IMR-90 (cell line): ENCODE data around the gene AHNAK. TPM values are rescaled to one million over a fixed set of nuclear protein-coding genes. Genes with fewer than 3 reads are reported as not detected.
A peak's percentile ranks its signal among the peaks of the same experiment; 100 is the strongest.

Source experiments
- ATAC-seq: fragments of 200-7000 bp; cut with Tn5 transposase; 2 replicates; pipeline ENCODE4 v1.9.1; 2020; ENCODE audit warnings: low read depth, mild to moderate bottlenecking, moderate library complexity
- BruUV-seq: library from RNA; stranded (reverse); fragments of 400-500 nt; replicated peaks from 2 replicates; lab custom pipeline; 2021; lab: Mats Ljungman, UMichigan
- CTCF ChIA-PET: fragments of 300-600 bp; formaldehyde crosslinking; extraction: SDS; loops from one replicate; lab custom pipeline; 2021; ENCODE audit warnings: antibody characterized with exemption; lab: Yijun Ruan, JAX
- POLR2A ChIA-PET: fragments of 300-600 bp; sonication (Branson Sonifier 250); formaldehyde crosslinking; loops from one replicate; lab custom pipeline; 2022; ENCODE audit warnings: antibody characterized with exemption; ENCODE audit not compliant: unreplicated experiment; lab: Charles Lee
- DNase-seq: peaks from one replicate; pipeline ENCODE4 v3.0.0; 2013
- H2AFZ ChIP-seq: replicated peaks from 2 replicates; pipeline ENCODE3; 2013; ENCODE audit warnings: low read length, mild to moderate bottlenecking; ENCODE audit not compliant: poor library complexity
- H2AK5ac ChIP-seq: 2 replicates; pipeline ENCODE4 v1.6.1; 2013; ENCODE audit warnings: low read depth, low read length, inconsistent platforms
- H2AK9ac ChIP-seq: replicated peaks from 2 replicates; pipeline ENCODE3; 2013; ENCODE audit warnings: mild to moderate bottlenecking, low read depth, low read length, moderate library complexity; ENCODE audit not compliant: poor library complexity
- H2BK120ac ChIP-seq: 2 replicates; pipeline ENCODE4 v1.6.1; 2013; ENCODE audit warnings: low read depth, low read length, inconsistent platforms
- H2BK15ac ChIP-seq: 3 replicates; pipeline ENCODE4 v1.6.1; 2013; ENCODE audit warnings: low read depth, low read length, inconsistent platforms
- H2BK20ac ChIP-seq: 2 replicates; pipeline ENCODE4 v1.6.1; 2013; ENCODE audit warnings: low read depth, mild to moderate bottlenecking, inconsistent platforms, low read length, moderate library complexity
- H2BK5ac ChIP-seq: 2 replicates; pipeline ENCODE4 v1.6.1; 2013; ENCODE audit warnings: mild to moderate bottlenecking, low read depth, low read length, inconsistent platforms; ENCODE audit not compliant: poor library complexity, severe bottlenecking
- H3K14ac ChIP-seq: replicated peaks from 2 replicates; pipeline ENCODE4 v1.6.1; 2013; ENCODE audit warnings: low read depth, low read length, inconsistent platforms
- H3K18ac ChIP-seq: 2 replicates; pipeline ENCODE4 v1.6.1; 2013; ENCODE audit warnings: low read depth, low read length, control low read depth
- H3K23ac ChIP-seq: 2 replicates; pipeline ENCODE4 v1.6.1; 2013; ENCODE audit warnings: low read depth, low read length, inconsistent platforms
- H3K27ac ChIP-seq: 2 replicates; pipeline ENCODE4 v1.5.1; 2013; ENCODE audit warnings: mild to moderate bottlenecking, control low read depth, low read length; ENCODE audit not compliant: insufficient read depth
- H3K27me3 ChIP-seq: 2 replicates; pipeline ENCODE4 v1.6.1; 2013; ENCODE audit warnings: low read length; ENCODE audit not compliant: control insufficient read depth, insufficient read depth
- H3K36me3 ChIP-seq: 2 replicates; pipeline ENCODE4 v1.6.1; 2013; ENCODE audit warnings: low read length, mixed read lengths; ENCODE audit not compliant: control insufficient read depth, insufficient read depth
- H3K4ac ChIP-seq: 2 replicates; pipeline ENCODE4 v1.6.1; 2013; ENCODE audit warnings: low read depth, low read length, inconsistent platforms
- H3K4me1 ChIP-seq: 2 replicates; pipeline ENCODE4 v1.6.1; 2013; ENCODE audit warnings: low read length, mixed read lengths; ENCODE audit not compliant: control insufficient read depth, insufficient read depth
- H3K4me2 ChIP-seq: 2 replicates; pipeline ENCODE4 v1.6.1; 2013; ENCODE audit warnings: low read depth, mild to moderate bottlenecking, control low read depth, low read length, moderate library complexity
- H3K4me3 ChIP-seq: 2 replicates; pipeline ENCODE4 v1.5.1; 2013; ENCODE audit warnings: low read depth, mild to moderate bottlenecking, control low read depth, low read length, moderate library complexity; ENCODE audit not compliant: insufficient read depth
- H3K56ac ChIP-seq: 2 replicates; pipeline ENCODE4 v1.6.1; 2013; ENCODE audit warnings: low read length, inconsistent platforms; ENCODE audit not compliant: insufficient read depth; ENCODE audit errors: extremely low read depth
- H3K79me1 ChIP-seq, 2 experiments: 2 replicates each; pipeline ENCODE4 v1.6.1; 2013; ENCODE audit warnings: low read length in 2 of 2, inconsistent platforms in 1 of 2, low read depth in 1 of 2
- H3K9ac ChIP-seq: 2 replicates; pipeline ENCODE4 v1.6.1; 2013; ENCODE audit warnings: low read depth, low read length, control low read depth
- H3K9me1 ChIP-seq: 2 replicates; pipeline ENCODE4 v1.6.1; 2013; ENCODE audit warnings: low read length, inconsistent platforms; ENCODE audit not compliant: insufficient read depth
- H3K9me3 ChIP-seq: 2 replicates; pipeline ENCODE4 v1.6.1; 2013; ENCODE audit warnings: low read length; ENCODE audit not compliant: control insufficient read depth, insufficient read depth
- H4K20me1 ChIP-seq: 2 replicates; pipeline ENCODE4 v1.6.1; 2013; ENCODE audit warnings: low read length, inconsistent platforms; ENCODE audit not compliant: insufficient read depth
- H4K5ac ChIP-seq: 2 replicates; pipeline ENCODE4 v1.6.1; 2013; ENCODE audit warnings: mild to moderate bottlenecking, low read depth, low read length, control low read depth
- H4K8ac ChIP-seq, 2 experiments: 2 replicates each; pipeline ENCODE4 v1.6.1; 2013; ENCODE audit warnings: low read depth in 2 of 2, low read length in 2 of 2, control low read depth in 1 of 2, inconsistent platforms in 1 of 2
- H4K91ac ChIP-seq: 2 replicates; pipeline ENCODE4 v1.6.1; 2013; ENCODE audit warnings: low read depth, low read length, inconsistent platforms; ENCODE audit not compliant: insufficient read depth
- CEBPB ChIP-seq: IDR thresholded peaks from 2 replicates; pipeline ENCODE4 v1.6.1; 2012; ENCODE audit warnings: low read depth, low read length, improper control_type of control experiment
- CHD1 ChIP-seq: IDR thresholded peaks from 2 replicates; pipeline ENCODE4 v1.6.1; 2012; ENCODE audit warnings: low read depth, low read length, improper control_type of control experiment
- MXI1 ChIP-seq: IDR thresholded peaks from 2 replicates; pipeline ENCODE4 v1.6.1; 2012; ENCODE audit warnings: low read depth, mild to moderate bottlenecking, low read length, moderate library complexity, borderline replicate concordance
- NFE2L2 ChIP-seq: fragments of 150-350 bp; IDR thresholded peaks from 2 replicates; pipeline ENCODE4 v1.6.1; 2016; ENCODE audit warnings: low read depth, mild to moderate bottlenecking, low read length
- POLR2A ChIP-seq: IDR thresholded peaks from 2 replicates; pipeline ENCODE4 v1.6.1; 2012; ENCODE audit warnings: mild to moderate bottlenecking, low read depth, low read length
- RAD21 ChIP-seq: IDR thresholded peaks from 2 replicates; pipeline ENCODE4 v1.6.1; 2012; ENCODE audit warnings: low read length, improper control_type of control experiment
- RFX5 ChIP-seq: IDR thresholded peaks from 2 replicates; pipeline ENCODE4 v1.8.0; 2012; ENCODE audit warnings: low read depth, mild to moderate bottlenecking, low read length, moderate library complexity
- USF2 ChIP-seq: fragments of 150-350 bp; IDR thresholded peaks from 2 replicates; pipeline ENCODE4 v1.6.1; 2017; ENCODE audit warnings: mild to moderate bottlenecking, antibody characterized with exemption, low read length, low read depth
- WGBS, 2 experiments: methylation state at CpG; one replicate each; pipeline versions ENCODE4 v1.1.5 to v1.1.7; 2013; ENCODE audit warnings: missing lambda C conversion rate in 2 of 2; ENCODE audit not compliant: insufficient read length in 1 of 2; ENCODE audit errors: extremely low coverage in 2 of 2; 5-methylcytosine and 5-hydroxymethylcytosine counted together
- dilution Hi-C: fragments of 300-500 bp; cut with HindIII; formaldehyde crosslinking; loops from one replicate; pipeline ENCODE4 v1.14.3; 2018; ENCODE audit warnings: low sequenced_read_pairs; ENCODE audit not compliant: unreplicated experiment
- in situ Hi-C: fragments of 300-500 bp; cut with MboI; formaldehyde crosslinking; loops from 3 replicates; pipeline ENCODE4 v1.14.3; 2019; ENCODE audit warnings: low sequenced_read_pairs, inconsistent platforms, mixed read lengths
- intact Hi-C: fragments of 100-400 bp; cut with micrococcal nuclease; formaldehyde crosslinking; loops from 2 replicates; pipeline ENCODE4 v1.10.0; 2022
- polyA plus RNA-seq, 3 experiments: library from polyadenylated mRNA; depleted of rRNA; stranded (reverse); fragments of >200 nt; gene quantifications; 2 replicates each; pipeline ENCODE4 v1.2.3, GENCODE V29; 2012; ENCODE audit warnings: low replicate concordance in 1 of 3
- total RNA-seq: library from RNA; depleted of rRNA; stranded (reverse); fragments of >200 nt; gene quantifications from 2 replicates; pipeline ENCODE4 v1.2.3, GENCODE V29; 2012
- TF ChIP-seq, protein P1 (sequence below): conservative IDR thresholded peaks from 2 replicates; pipeline ENCODE4 v1.5.1; 2012; ENCODE audit warnings: mild to moderate bottlenecking, low read depth, low read length, improper control_type of control experiment

AHNAK gene
- total and polyA plus RNA-seq, 2 of the 4 experiments (the other 2 are of a cell fraction): 95.1 to 695 TPM

DNA sequence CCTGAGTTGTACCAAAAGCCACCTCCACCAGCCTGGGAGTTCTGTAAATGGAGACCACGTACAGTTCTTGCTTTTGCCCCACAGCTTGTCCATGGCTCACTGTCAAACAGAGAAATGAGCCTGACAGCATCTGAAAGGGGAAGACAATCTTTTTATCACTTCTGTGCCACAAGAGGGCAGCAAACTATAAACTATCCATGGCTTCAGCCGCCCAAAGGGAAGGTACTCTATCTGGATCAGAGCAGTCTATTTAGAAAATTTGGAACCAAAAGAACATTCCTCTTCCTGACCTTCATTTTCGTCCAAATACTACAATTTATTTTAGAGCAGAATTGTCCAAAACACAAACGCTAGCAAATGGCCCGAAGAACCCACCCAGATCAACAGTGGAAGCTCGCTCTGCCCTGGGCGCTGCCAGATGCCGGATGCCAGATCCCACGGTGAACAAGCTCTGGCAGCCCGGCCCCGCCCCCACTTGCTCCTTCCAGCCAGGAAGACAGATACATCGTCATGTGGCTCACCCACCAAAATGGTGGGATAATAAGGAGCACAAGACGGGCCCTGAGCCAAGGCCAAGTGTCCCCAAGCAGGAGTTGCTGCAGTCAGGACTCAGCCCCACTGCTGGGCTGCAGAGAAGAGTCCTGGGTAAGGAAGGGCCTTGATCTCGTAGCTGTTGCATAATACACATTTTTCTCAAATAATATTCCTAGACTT lies 151.6 kb downstream of the AHNAK start (continued):
- TF ChIP-seq, protein P1, sequence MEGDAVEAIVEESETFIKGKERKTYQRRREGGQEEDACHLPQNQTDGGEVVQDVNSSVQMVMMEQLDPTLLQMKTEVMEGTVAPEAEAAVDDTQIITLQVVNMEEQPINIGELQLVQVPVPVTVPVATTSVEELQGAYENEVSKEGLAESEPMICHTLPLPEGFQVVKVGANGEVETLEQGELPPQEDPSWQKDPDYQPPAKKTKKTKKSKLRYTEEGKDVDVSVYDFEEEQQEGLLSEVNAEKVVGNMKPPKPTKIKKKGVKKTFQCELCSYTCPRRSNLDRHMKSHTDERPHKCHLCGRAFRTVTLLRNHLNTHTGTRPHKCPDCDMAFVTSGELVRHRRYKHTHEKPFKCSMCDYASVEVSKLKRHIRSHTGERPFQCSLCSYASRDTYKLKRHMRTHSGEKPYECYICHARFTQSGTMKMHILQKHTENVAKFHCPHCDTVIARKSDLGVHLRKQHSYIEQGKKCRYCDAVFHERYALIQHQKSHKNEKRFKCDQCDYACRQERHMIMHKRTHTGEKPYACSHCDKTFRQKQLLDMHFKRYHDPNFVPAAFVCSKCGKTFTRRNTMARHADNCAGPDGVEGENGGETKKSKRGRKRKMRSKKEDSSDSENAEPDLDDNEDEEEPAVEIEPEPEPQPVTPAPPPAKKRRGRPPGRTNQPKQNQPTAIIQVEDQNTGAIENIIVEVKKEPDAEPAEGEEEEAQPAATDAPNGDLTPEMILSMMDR: peak; percentile 80

GRCh38 chr11:62393735-62394134 lies 152.9 kb downstream of the AHNAK start:
- POLR2A ChIA-PET: no interaction called here
- dilution Hi-C loops: no loop called here
- TF ChIP-seq CHD1 (no peak), CEBPB (no peak), RAD21 (no peak), MXI1 (no peak), USF2 (no peak), RFX5 (no peak), NFE2L2 (no peak), POLR2A (no peak)
- TF ChIP-seq, protein P1: no peak

More at GRCh38 chr11:62393735-62394134, 152.9 kb downstream of the AHNAK start:
- no peaks in the 10 kb centered on the region; a peak in 1 of 4 replicates for H3K79me1 ChIP-seq
- in situ Hi-C loops: loop anchor here (10.0 to 25.0 kb wide), 2 partner anchors 301 to 469 kb away; no protein-coding TSS in a partner anchor
- no peak overlapping the region for H4K8ac ChIP-seq
- WGBS, 2 experiments: no CpG with 5 or more reads among the region's 5 CpGs
- H3K4me3 ChIP-seq: no peak overlapping the region
- intact Hi-C loops: loop anchor here (2.0 kb wide), 1 partner anchor 31 kb away; no protein-coding TSS in a partner anchor
- BruUV-seq: no TSS peak
- H2BK120ac ChIP-seq: no peak overlapping the region
- no peak overlapping the region; the same call in 1 of the 2 replicates for H2AK5ac ChIP-seq
- H3K36me3 ChIP-seq: no peaks in the 10 kb centered on the region
- H2BK5ac ChIP-seq: no peak overlapping the region
- no peaks in the 10 kb centered on the region for H3K9me1 ChIP-seq
- H3K27ac ChIP-seq: no peak overlapping the region
- H2BK15ac ChIP-seq: no peak overlapping the region
- H3K18ac ChIP-seq: no peak overlapping the region
- peaks cover 14% of the 10 kb centered on the region; the same call in 1 of the 2 replicates for H3K4me1 ChIP-seq
- no peaks in the 10 kb centered on the region for H4K20me1 ChIP-seq
- ATAC-seq (no peak), DNase-seq (no peak)
- CTCF ChIA-PET: interaction anchor here (1.4 to 2.3 kb wide), 2 partner anchors 31 to 149 kb away, joined by 4 to 15 read pairs; no protein-coding TSS in a partner anchor
- no peak overlapping the region for H4K5ac ChIP-seq
- no peak overlapping the region for H3K4me2 ChIP-seq
- H3K4ac ChIP-seq: no peak overlapping the region
- no peak overlapping the region for H3K56ac ChIP-seq
- H3K9me3 ChIP-seq: no peaks in the 10 kb centered on the region
- no peak overlapping the region for H2AFZ ChIP-seq
- H2BK20ac ChIP-seq: no peak overlapping the region
- no peak overlapping the region for H2AK9ac ChIP-seq
- peaks cover 7% of the 10 kb centered on the region for H3K27me3 ChIP-seq
- no peak overlapping the region for H4K91ac ChIP-seq
- no peak overlapping the region for H3K9ac ChIP-seq
- no peak overlapping the region for H3K23ac ChIP-seq
- H3K14ac ChIP-seq: no peak overlapping the region
